ENCODE results near the gene MCFD2. TPM values are rescaled to one million over a fixed set of nuclear protein-coding genes. Genes with fewer than 3 reads are reported as not detected.
"Not testable (repeated sequence)": the region's sequence is repeated elsewhere in the genome, so short reads cannot be mapped to it uniquely, and the experiment has no call there.

The MCFD2 gene
- total RNA-seq, 2 experiments from 2014 or later = 55.7 to 75.2 TPM

GRCh38 chr2:46878240-46878877 is 37.2 kb downstream of the MCFD2 start:
- no peaks in the 10 kb centered on the region for H3K4me1 ChIP-seq (ENCODE audit: insufficient read depth, low read length, poor library complexity, severe bottlenecking)
- DNase-seq (ENCODE audit: low spot score) = no peak
- ChIA-PET CTCF (ENCODE audit: unreplicated experiment) (no interaction called here), POLR2A (no interaction called here)
- no peak overlapping the region for H2AFZ ChIP-seq (ENCODE audit: low read length)
- no peak overlapping the region for H3K27ac ChIP-seq (ENCODE audit: low read depth, low read length, poor library complexity, severe bottlenecking)
- TF ChIP-seq CTCF (conservative IDR thresholded peaks at IDR 0.05; ENCODE audit: low read length) (no peak), EZH2phosphoT487 (IDR thresholded peaks at IDR 0.05; ENCODE audit: borderline replicate concordance, low read depth, low read length) (no peak)
- no peak overlapping the region for H3K4me2 ChIP-seq (ENCODE audit: low read length)
- no peaks in the 10 kb centered on the region for H4K20me1 ChIP-seq (ENCODE audit: insufficient read depth, low read length)
- no peaks in the 10 kb centered on the region for H3K79me2 ChIP-seq (ENCODE audit: insufficient read depth, low read depth, low read length)
- intact Hi-C loops (cut with micrococcal nuclease; ENCODE audit: unreplicated experiment) = no loop called here
- BruUV-seq (replicated peaks) = no TSS peak
- H3K36me3 ChIP-seq (ENCODE audit: insufficient read depth, low read length) = no peaks in the 10 kb centered on the region
- H3K9me2 ChIP-seq (ENCODE audit: insufficient read depth, low read length) = no peaks in the 10 kb centered on the region
- H3K9me3 ChIP-seq (ENCODE audit: low read length) = no peaks in the 10 kb centered on the region
- no peak overlapping the region for H3K4me3 ChIP-seq (ENCODE audit: low read depth, low read length, poor library complexity, severe bottlenecking)

GRCh38 chr2:46877619-46878113 is 37.9 kb downstream of the MCFD2 start:
- no peak overlapping the region for H2AFZ ChIP-seq (ENCODE audit: low read length)
- H3K27ac ChIP-seq (ENCODE audit: low read depth, low read length, poor library complexity, severe bottlenecking) = no peak overlapping the region
- no TSS peak for BruUV-seq (replicated peaks)
- intact Hi-C loops (cut with micrococcal nuclease; ENCODE audit: unreplicated experiment) = no loop called here
- ChIA-PET CTCF (ENCODE audit: unreplicated experiment) (no interaction called here), POLR2A (no interaction called here)
- no peaks in the 10 kb centered on the region for H4K20me1 ChIP-seq (ENCODE audit: insufficient read depth, low read length)
- H3K9me2 ChIP-seq (ENCODE audit: insufficient read depth, low read length) = no peaks in the 10 kb centered on the region
- H3K4me2 ChIP-seq (ENCODE audit: low read length) = no peak overlapping the region
- H3K4me1 ChIP-seq (ENCODE audit: insufficient read depth, low read length, poor library complexity, severe bottlenecking) = no peaks in the 10 kb centered on the region
- DNase-seq (ENCODE audit: low spot score) = no peak
- H3K4me3 ChIP-seq (ENCODE audit: low read depth, low read length, poor library complexity, severe bottlenecking) = no peak overlapping the region
- no peaks in the 10 kb centered on the region for H3K9me3 ChIP-seq (ENCODE audit: low read length)
- no peaks in the 10 kb centered on the region for H3K79me2 ChIP-seq (ENCODE audit: insufficient read depth, low read depth, low read length)
- H3K36me3 ChIP-seq (ENCODE audit: insufficient read depth, low read length) = no peaks in the 10 kb centered on the region
- TF ChIP-seq EZH2phosphoT487 (IDR thresholded peaks at IDR 0.05; ENCODE audit: borderline replicate concordance, low read depth, low read length) (no peak), CTCF (conservative IDR thresholded peaks at IDR 0.05; ENCODE audit: low read length) (no peak)

GRCh38 chr2:46876741-46877384 is 38.7 kb downstream of the MCFD2 start:
- peak; percentile 18 for DNase-seq (ENCODE audit: low spot score)
- Histone ChIP-seq H3K9me2 (ENCODE audit: insufficient read depth, low read length) (no peaks in the 10 kb centered on the region), H3K4me1 (ENCODE audit: insufficient read depth, low read length, poor library complexity, severe bottlenecking) (no peaks in the 10 kb centered on the region), H3K27ac (ENCODE audit: low read depth, low read length, poor library complexity, severe bottlenecking) (no peak overlapping the region), H3K9me3 (ENCODE audit: low read length) (no peaks in the 10 kb centered on the region), H4K20me1 (ENCODE audit: insufficient read depth, low read length) (no peaks in the 10 kb centered on the region), H3K36me3 (ENCODE audit: insufficient read depth, low read length) (no peaks in the 10 kb centered on the region), H3K79me2 (ENCODE audit: insufficient read depth, low read depth, low read length) (no peaks in the 10 kb centered on the region), H3K4me2 (ENCODE audit: low read length) (no peak overlapping the region), H3K4me3 (ENCODE audit: low read depth, low read length, poor library complexity, severe bottlenecking) (no peak overlapping the region), H2AFZ (ENCODE audit: low read length) (no peak overlapping the region)
- ChIA-PET POLR2A (no interaction called here), CTCF (ENCODE audit: unreplicated experiment) (no interaction called here)
- peak; percentile 48 for TF ChIP-seq CTCF (conservative IDR thresholded peaks at IDR 0.05; ENCODE audit: low read length)
- no peak for TF ChIP-seq EZH2phosphoT487 (IDR thresholded peaks at IDR 0.05; ENCODE audit: borderline replicate concordance, low read depth, low read length)
- intact Hi-C loops (cut with micrococcal nuclease; ENCODE audit: unreplicated experiment) = no loop called here
- BruUV-seq (replicated peaks) = no TSS peak

- CTCF ChIA-PET (ENCODE audit: unreplicated experiment); POLR2A ChIA-PET; H4K20me1 ChIP-seq (ENCODE audit: insufficient read depth, low read length): not testable (repeated sequence)
Measured at GRCh38 chr2:46875962-46876689, 39.5 kb downstream of the MCFD2 start.

More at GRCh38 chr2:46875962-46876689, 39.5 kb downstream of the MCFD2 start:
- H2AFZ ChIP-seq (ENCODE audit: low read length); BruUV-seq (replicated peaks); DNase-seq (ENCODE audit: low spot score); intact Hi-C loops (cut with micrococcal nuclease; ENCODE audit: unreplicated experiment); H3K27ac ChIP-seq (ENCODE audit: low read depth, low read length, poor library complexity, severe bottlenecking); H3K36me3 ChIP-seq (ENCODE audit: insufficient read depth, low read length); H3K4me2 ChIP-seq (ENCODE audit: low read length); H3K9me2 ChIP-seq (ENCODE audit: insufficient read depth, low read length); H3K4me1 ChIP-seq (ENCODE audit: insufficient read depth, low read length, poor library complexity, severe bottlenecking); H3K79me2 ChIP-seq (ENCODE audit: insufficient read depth, low read depth, low read length); H3K9me3 ChIP-seq (ENCODE audit: low read length); H3K4me3 ChIP-seq (ENCODE audit: low read depth, low read length, poor library complexity, severe bottlenecking): not testable (repeated sequence)
